Activated gamma-delta T cell treated with Interleukin-2 at 50 U/mL for 16 hours (primary cell): ENCODE data around the gene UGT8.
"Not testable (repeated sequence)": the region's sequence is repeated elsewhere in the genome, so short reads cannot be mapped to it uniquely, and the experiment has no call there.

Source experiments
- DNase-seq: peaks from one replicate; pipeline ENCODE4 v3.0.0-alpha.2; 2020

Gene UGT8, protein sequence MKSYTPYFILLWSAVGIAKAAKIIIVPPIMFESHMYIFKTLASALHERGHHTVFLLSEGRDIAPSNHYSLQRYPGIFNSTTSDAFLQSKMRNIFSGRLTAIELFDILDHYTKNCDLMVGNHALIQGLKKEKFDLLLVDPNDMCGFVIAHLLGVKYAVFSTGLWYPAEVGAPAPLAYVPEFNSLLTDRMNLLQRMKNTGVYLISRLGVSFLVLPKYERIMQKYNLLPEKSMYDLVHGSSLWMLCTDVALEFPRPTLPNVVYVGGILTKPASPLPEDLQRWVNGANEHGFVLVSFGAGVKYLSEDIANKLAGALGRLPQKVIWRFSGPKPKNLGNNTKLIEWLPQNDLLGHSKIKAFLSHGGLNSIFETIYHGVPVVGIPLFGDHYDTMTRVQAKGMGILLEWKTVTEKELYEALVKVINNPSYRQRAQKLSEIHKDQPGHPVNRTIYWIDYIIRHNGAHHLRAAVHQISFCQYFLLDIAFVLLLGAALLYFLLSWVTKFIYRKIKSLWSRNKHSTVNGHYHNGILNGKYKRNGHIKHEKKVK

GRCh38 chr4:114598191-114599121 is at the start of gene UGT8:
TSS of gene UGT8 (plus strand) at chr4:114598807. CDS start at chr4:114622881, 24,074 bp downstream.
- no peak for DNase-seq

GRCh38 chr4:114549638-114550037 is 49.0 kb upstream of the UGT8 start:
- no peak for DNase-seq

GRCh38 chr4:114558446-114559020 is 40.1 kb upstream of the UGT8 start:
- no peak for DNase-seq

- no peak for DNase-seq
Observed at GRCh38 chr4:114561590-114561989, 37.0 kb upstream of the UGT8 start.

- no peak for DNase-seq
Observed at GRCh38 chr4:114562176-114562904, 36.3 kb upstream of the UGT8 start.

- no peak for DNase-seq
Observed at GRCh38 chr4:114563536-114564315, 34.9 kb upstream of the UGT8 start.

- no peak for DNase-seq
Observed at GRCh38 chr4:114577386-114577785, 21.2 kb upstream of the UGT8 start.

DNA sequence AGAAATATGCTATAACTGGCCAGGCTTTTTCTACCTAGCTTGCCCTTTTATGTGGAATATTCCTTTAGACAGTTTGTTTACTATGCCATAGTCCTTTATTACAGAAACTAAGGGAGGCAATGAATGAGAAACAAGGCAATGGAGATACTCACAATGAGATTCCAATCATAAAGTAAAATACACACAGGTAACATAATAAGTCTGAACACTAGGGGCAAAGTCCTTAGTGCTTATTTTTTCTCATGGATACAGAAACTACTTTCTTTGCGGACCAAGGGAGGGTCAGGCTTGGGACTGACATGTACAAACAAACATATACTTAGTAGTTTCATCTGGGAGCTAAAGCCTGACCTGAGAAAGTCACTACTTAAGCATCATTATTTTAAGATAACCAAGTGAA is 16.0 kb upstream of the UGT8 start:
- DNase-seq = no peak

DNA sequence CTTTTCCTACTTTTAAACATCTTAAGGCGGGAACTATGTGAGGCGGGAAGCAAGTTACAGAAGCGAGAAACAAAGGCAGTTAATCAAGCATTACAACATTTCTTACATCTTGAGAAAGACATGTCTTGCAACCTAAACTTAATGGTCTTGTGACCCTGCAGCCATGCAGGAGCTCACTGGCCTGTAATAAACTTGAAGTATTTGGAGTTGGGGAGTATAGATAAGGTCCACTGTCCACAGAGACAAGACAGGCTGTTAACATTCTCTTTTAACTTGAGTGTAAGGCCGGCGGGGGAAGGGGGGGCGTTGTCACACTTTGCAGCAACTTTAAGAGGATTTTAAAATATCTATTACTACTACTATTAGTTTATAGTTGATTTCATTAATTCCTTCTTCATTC is 10.3 kb upstream of the UGT8 start:
- DNase-seq = no peak

GRCh38 chr4:114590360-114590759 is 8.2 kb upstream of the UGT8 start:
- not testable (repeated sequence) for DNase-seq

DNA sequence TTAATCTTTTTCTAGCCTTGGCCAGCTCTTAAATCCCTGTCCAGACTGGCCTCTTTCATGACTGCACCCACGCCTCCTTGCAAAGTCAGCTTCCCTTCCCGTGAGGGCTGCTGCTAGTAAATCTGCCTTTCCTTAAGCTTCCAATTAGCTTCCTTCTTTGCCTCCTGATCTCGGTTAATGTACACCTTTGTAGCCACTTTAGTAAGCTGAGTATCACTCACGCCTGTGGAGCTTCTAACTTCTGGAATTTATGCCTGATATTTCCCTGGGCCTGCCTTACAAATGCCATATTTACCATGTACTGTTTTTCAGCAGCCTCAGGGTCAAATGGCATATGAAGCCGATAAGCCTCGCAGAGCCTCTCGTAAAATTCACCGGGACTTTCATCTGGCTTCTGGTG is 5.1 kb upstream of the UGT8 start:
- DNase-seq = no peak

- no peak for DNase-seq
Observed at GRCh38 chr4:114595207-114595606, 3.4 kb upstream of the UGT8 start.

DNA sequence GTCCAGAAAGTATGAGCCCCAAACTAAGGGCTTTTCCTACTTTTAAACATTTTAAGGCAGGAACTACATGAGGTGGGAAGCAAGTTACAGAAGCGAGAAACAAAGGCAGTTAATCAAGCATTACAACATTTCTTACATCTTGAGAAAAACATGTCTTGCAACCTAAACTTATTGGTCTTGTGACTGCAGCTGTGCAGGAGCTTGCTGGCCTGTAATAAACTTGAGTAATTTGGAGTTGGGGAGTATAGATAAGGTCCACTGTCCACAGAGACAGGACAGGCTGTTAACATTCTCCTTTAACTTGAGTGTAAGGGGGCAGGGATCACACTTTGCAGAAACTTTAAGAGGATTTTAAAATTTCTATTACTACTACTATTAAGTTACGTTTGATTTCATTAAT is 2.7 kb upstream of the UGT8 start:
- no peak for DNase-seq

- DNase-seq = no peak
Observed at GRCh38 chr4:114597410-114598115, 1.0 kb upstream of the UGT8 start.

DNA sequence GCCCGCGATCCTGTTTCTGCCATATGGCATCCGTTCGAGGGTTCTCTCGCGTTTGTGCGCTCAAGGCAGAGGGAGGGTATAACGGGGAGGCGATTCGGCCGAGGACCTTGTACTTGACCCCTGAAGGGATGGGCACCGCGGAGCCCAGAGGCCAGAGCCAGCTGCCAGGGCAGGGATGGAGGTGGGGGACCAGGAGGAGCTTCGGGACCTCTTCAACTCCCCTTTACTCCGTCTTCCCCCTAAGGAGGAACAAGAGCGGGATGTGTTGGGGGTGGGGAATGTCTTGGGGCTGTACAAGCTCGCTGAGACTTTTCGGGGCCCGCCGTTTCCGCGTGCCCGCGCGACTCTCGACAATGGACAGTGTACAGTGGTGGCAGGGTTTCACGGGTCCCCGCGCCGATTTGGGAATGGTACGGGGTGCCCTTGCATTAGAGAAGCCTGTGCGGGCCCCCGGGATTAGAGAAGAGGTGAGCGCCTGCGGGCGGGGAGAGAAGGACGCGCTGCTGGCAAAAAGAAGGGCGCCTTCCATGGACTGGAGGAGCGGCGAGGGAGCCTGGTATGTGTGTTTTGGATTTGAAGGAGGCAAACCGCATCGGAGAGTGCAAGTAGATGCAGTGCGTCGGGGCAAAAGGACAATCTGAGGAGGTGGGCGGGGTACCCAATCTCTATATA is 760 bp downstream of the UGT8 start:
- no peak for DNase-seq

- DNase-seq = no peak
Observed at GRCh38 chr4:114599903-114600552, 1.4 kb downstream of the UGT8 start.

- no peak for DNase-seq
Observed at GRCh38 chr4:114600672-114601071, 2.1 kb downstream of the UGT8 start.

DNA sequence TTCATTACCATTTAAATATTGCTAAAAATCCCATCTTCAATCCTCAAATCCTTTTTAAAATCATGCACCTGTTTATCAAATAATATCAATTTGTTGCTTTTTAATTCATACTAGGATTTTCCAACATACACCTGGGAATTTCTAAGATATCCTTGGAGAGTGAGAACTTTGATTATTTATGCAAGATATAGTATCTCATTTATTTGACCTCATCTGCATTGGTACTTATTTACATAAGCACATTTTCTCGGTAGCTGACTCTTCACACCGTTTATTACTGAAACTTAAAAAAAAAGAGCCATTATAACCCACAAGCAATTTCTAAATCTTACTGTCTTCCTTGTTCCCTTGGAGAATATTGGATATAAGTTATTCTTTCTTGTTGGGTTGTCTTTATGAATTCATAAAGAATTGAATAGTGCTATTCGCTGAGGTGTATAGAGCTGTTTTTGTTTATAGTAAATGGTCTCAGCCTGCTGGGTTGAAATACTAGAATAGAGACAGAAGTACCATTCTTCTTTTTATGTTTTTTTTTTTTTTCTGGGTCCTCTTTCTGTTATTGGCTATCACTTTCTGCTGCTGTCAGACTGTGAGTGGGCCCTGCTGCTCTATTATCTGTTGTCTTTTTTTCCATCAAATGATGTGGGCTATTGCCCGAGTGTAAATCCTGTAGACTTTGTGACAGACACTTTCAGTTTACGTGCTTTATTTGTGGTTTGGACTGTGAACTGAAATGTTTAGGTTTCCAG is 2.9 kb downstream of the UGT8 start:
- no peak for DNase-seq

GRCh38 chr4:114603497-114603896 is 4.9 kb downstream of the UGT8 start:
- DNase-seq = no peak
